ENCODE data around the gene LIN7C.

GRCh38 chr11:27489092-27489491, 17.5 kb downstream of the LIN7C start:
- TF ChIP-seq, protein P1, sequence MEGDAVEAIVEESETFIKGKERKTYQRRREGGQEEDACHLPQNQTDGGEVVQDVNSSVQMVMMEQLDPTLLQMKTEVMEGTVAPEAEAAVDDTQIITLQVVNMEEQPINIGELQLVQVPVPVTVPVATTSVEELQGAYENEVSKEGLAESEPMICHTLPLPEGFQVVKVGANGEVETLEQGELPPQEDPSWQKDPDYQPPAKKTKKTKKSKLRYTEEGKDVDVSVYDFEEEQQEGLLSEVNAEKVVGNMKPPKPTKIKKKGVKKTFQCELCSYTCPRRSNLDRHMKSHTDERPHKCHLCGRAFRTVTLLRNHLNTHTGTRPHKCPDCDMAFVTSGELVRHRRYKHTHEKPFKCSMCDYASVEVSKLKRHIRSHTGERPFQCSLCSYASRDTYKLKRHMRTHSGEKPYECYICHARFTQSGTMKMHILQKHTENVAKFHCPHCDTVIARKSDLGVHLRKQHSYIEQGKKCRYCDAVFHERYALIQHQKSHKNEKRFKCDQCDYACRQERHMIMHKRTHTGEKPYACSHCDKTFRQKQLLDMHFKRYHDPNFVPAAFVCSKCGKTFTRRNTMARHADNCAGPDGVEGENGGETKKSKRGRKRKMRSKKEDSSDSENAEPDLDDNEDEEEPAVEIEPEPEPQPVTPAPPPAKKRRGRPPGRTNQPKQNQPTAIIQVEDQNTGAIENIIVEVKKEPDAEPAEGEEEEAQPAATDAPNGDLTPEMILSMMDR (optimal IDR thresholded peaks at IDR 0.05 in 1 of 3, IDR thresholded peaks at IDR 0.05 in 1 of 3, conservative IDR thresholded peaks at IDR 0.05 in 1 of 3; ENCODE audit: extremely low read depth in 1 of 3, insufficient read depth in 2 of 3, low read length in 3 of 3) = no peak
- no peak for TF ChIP-seq EZH2 (IDR thresholded peaks at IDR 0.05; ENCODE audit: low read length)

Data from keratinocyte (primary cell).